SK-N-SH (cell line): ENCODE measurements around the gene THSD7B. TPM values are rescaled to one million over a fixed set of nuclear protein-coding genes. Genes with fewer than 3 reads are reported as not detected.

Experiments used
- CTCF ChIA-PET: fragments of 300-600, 350-600 bp; formaldehyde crosslinking; extraction: SDS; loops from one replicate; lab custom pipeline; 2021; lab: Yijun Ruan, JAX
- POLR2A ChIA-PET: fragments of 350-600 bp; sonication (Branson Sonifier 250); formaldehyde crosslinking; extraction: SDS; loops from one replicate; lab custom pipeline; 2020; ENCODE audit warnings: antibody characterized with exemption, inconsistent platforms; lab: Yijun Ruan, JAX
- DNase-seq: peaks from one replicate; pipeline ENCODE4 v3.0.0; 2012
- H2AFZ ChIP-seq: fragments of 200-600 bp; sonication (generic); 2 replicates; pipeline ENCODE4 v1.8.1; 2016; ENCODE audit warnings: antibody characterized with exemption, mild to moderate bottlenecking, low read depth
- H3F3A ChIP-seq: fragments of 200-600 bp; sonication (generic); replicated peaks from 2 replicates; pipeline ENCODE3; 2016; ENCODE audit warnings: antibody characterized with exemption, mild to moderate bottlenecking; ENCODE audit not compliant: insufficient read depth
- H3K27ac ChIP-seq, 2 experiments: fragments of 200-500 bp in 1 of 2; fragments of 200-600 bp in 1 of 2; sonication (Bioruptor generic) in 1 of 2; sonication (generic), shearing (Covaris generic) in 1 of 2; 2 replicates each; pipeline versions ENCODE4 v1.5.1 to v1.6.1; 2014 to 2016; ENCODE audit warnings: low read depth in 2 of 2, inconsistent platforms in 1 of 2, low read length in 1 of 2, mild to moderate bottlenecking in 1 of 2, mixed read lengths in 1 of 2
- H3K27me3 ChIP-seq: fragments of 200-600 bp; sonication (generic), shearing (Covaris generic); 2 replicates; pipeline ENCODE4 v1.6.1; 2016; ENCODE audit warnings: mixed run types; ENCODE audit not compliant: insufficient read depth
- H3K36me3 ChIP-seq, 2 experiments: fragments of 200-500 bp in 1 of 2; fragments of 200-600 bp in 1 of 2; sonication (Bioruptor generic) in 1 of 2; sonication (generic) in 1 of 2; replicated peaks in 1 of 2; 2 replicates each; pipeline versions ENCODE3 to v1.5.1; 2014 to 2016; ENCODE audit warnings: low read length in 1 of 2, mild to moderate bottlenecking in 1 of 2; ENCODE audit not compliant: insufficient read depth in 2 of 2, control insufficient read depth in 1 of 2
- H3K4me1 ChIP-seq, 2 experiments: fragments of 200-500 bp in 1 of 2; fragments of 200-600 bp in 1 of 2; sonication (Bioruptor generic) in 1 of 2; sonication (generic), shearing (Covaris generic) in 1 of 2; 2 replicates each; pipeline versions ENCODE4 v1.5.1 to v1.6.1; 2014 to 2016; ENCODE audit warnings: low read depth in 1 of 2, low read length in 1 of 2, mixed run types in 1 of 2; ENCODE audit not compliant: insufficient read depth in 2 of 2, control insufficient read depth in 1 of 2
- H3K4me2 ChIP-seq: fragments of 200-600 bp; sonication (generic), shearing (Covaris generic); 2 replicates; pipeline ENCODE4 v1.6.1; 2017; ENCODE audit warnings: mixed run types
- H3K4me3 ChIP-seq, 2 experiments: fragments of 200-500 bp in 1 of 2; fragments of 200-600 bp in 1 of 2; sonication (Bioruptor generic) in 1 of 2; sonication (generic), shearing (Covaris generic) in 1 of 2; 2 replicates each; pipeline versions ENCODE4 v1.5.1 to v1.8.1; 2014 to 2016; ENCODE audit warnings: low read depth in 2 of 2, inconsistent platforms in 1 of 2, low read length in 1 of 2, mild to moderate bottlenecking in 1 of 2, mixed read lengths in 1 of 2, moderate library complexity in 1 of 2
- H3K79me2 ChIP-seq: fragments of 200-600 bp; sonication (generic); 2 replicates; pipeline ENCODE4 v1.8.1; 2017; ENCODE audit warnings: mild to moderate bottlenecking; ENCODE audit not compliant: insufficient read depth
- H3K9ac ChIP-seq: fragments of 200-600 bp; sonication (generic); 2 replicates; pipeline ENCODE4 v1.6.1; 2017; ENCODE audit warnings: mixed run types
- H3K9me2 ChIP-seq: fragments of 200-600 bp; sonication (generic); 2 replicates; pipeline ENCODE4 v1.6.1; 2017; ENCODE audit warnings: mixed run types
- H3K9me3 ChIP-seq: fragments of 200-600 bp; sonication (generic); 2 replicates; pipeline ENCODE4 v1.6.1; 2017; ENCODE audit warnings: mixed run types, mild to moderate bottlenecking, moderate library complexity
- H4K20me1 ChIP-seq: fragments of 200-600 bp; sonication (generic); 2 replicates; pipeline ENCODE4 v1.6.1; 2017; ENCODE audit warnings: mild to moderate bottlenecking, mixed run types; ENCODE audit not compliant: insufficient read depth
- EP300 ChIP-seq, 2 experiments: IDR thresholded peaks; 2 replicates each; pipeline versions ENCODE4 v1.4.0 to v1.6.1; 2012; ENCODE audit warnings: borderline replicate concordance in 1 of 2, low read depth in 1 of 2, low read length in 1 of 2
- EZH2phosphoT487 ChIP-seq: fragments of 200-600 bp; sonication (generic); IDR thresholded peaks from 2 replicates; pipeline ENCODE4 v1.6.1; 2017; ENCODE audit warnings: low read depth, mixed run types, mild to moderate bottlenecking, antibody characterized with exemption, moderate library complexity, borderline replicate concordance
- FOSL2 ChIP-seq: IDR thresholded peaks from 2 replicates; pipeline ENCODE4 v1.4.0; 2012; ENCODE audit warnings: low read depth, mild to moderate bottlenecking, moderate library complexity, borderline replicate concordance
- FOXJ3 ChIP-seq: sonication (generic); formaldehyde crosslinking; IDR thresholded peaks from 2 replicates; pipeline ENCODE4 v1.5.1; 2020; ENCODE audit warnings: mild to moderate bottlenecking, missing genetic modification reagents
- GATA2 ChIP-seq: sonication (generic); formaldehyde crosslinking; IDR thresholded peaks from 2 replicates; pipeline ENCODE4 v1.5.0; 2020; ENCODE audit warnings: mild to moderate bottlenecking, missing genetic modification reagents
- IRF3 ChIP-seq: fragments of 150-350 bp; IDR thresholded peaks from 2 replicates; pipeline ENCODE4 v1.6.1; 2016; ENCODE audit warnings: mild to moderate bottlenecking, low read depth, low read length
- MEF2A ChIP-seq: IDR thresholded peaks from 2 replicates; pipeline ENCODE4 v1.4.0; 2012; ENCODE audit warnings: low read depth, borderline replicate concordance
- NFIC ChIP-seq: IDR thresholded peaks from 2 replicates; pipeline ENCODE4 v1.4.0; 2012; ENCODE audit warnings: borderline replicate concordance
- PBX3 ChIP-seq: IDR thresholded peaks from 2 replicates; pipeline ENCODE4; 2012
- REST ChIP-seq: IDR thresholded peaks from 2 replicates; pipeline ENCODE4 v1.6.1; 2012; ENCODE audit warnings: mild to moderate bottlenecking, low read depth, low read length, moderate library complexity
- RXRA ChIP-seq: IDR thresholded peaks from 2 replicates; pipeline ENCODE4 v1.4.0; 2012; ENCODE audit warnings: low read depth, mild to moderate bottlenecking, borderline replicate concordance
- SIN3A ChIP-seq: IDR thresholded peaks from 2 replicates; pipeline ENCODE4 v1.6.1; 2012; ENCODE audit warnings: low read depth, mild to moderate bottlenecking, low read length, moderate library complexity, borderline replicate concordance
- SMC3 ChIP-seq: IDR thresholded peaks from 2 replicates; pipeline ENCODE4 v1.6.1; 2012; ENCODE audit warnings: low read depth, low read length, improper control_type of control experiment
- TAF1 ChIP-seq: IDR thresholded peaks from 2 replicates; pipeline ENCODE4 v1.6.1; 2012; ENCODE audit warnings: low read depth, mild to moderate bottlenecking, low read length, moderate library complexity, borderline replicate concordance
- TCF12 ChIP-seq: IDR thresholded peaks from 2 replicates; pipeline ENCODE4 v1.4.0; 2012
- TEAD4 ChIP-seq: IDR thresholded peaks from 2 replicates; pipeline ENCODE4 v1.4.0; 2012; ENCODE audit warnings: mild to moderate bottlenecking, borderline replicate concordance; ENCODE audit not compliant: insufficient read depth
- USF1 ChIP-seq: IDR thresholded peaks from 2 replicates; pipeline ENCODE4 v1.4.0; 2012; ENCODE audit warnings: low read depth, borderline replicate concordance
- WGBS: methylation state at CpG from one replicate; pipeline ENCODE4 v1.1.6; 2017; ENCODE audit warnings: low lambda C conversion rate; 5-methylcytosine and 5-hydroxymethylcytosine counted together
- polyA plus RNA-seq, 3 experiments: library from polyadenylated mRNA; depleted of rRNA; stranded (reverse); fragments of >200 nt; gene quantifications; 2 replicates each; pipeline ENCODE4 v1.2.3, GENCODE V29; 2012
- TF ChIP-seq, protein P1 (sequence below): fragments of 200-600 bp; sonication (generic); IDR thresholded peaks from 2 replicates; pipeline ENCODE4 v1.6.1; 2017; ENCODE audit warnings: antibody characterized with exemption, mild to moderate bottlenecking, moderate library complexity
- TF ChIP-seq, protein P2 (sequence below): IDR thresholded peaks from 2 replicates; pipeline ENCODE4 v1.4.0; 2012; ENCODE audit warnings: low read depth

Gene THSD7B
- polyA plus RNA-seq, 1 of the 3 experiments (the other 2 are of a cell fraction), result not detected

DNA sequence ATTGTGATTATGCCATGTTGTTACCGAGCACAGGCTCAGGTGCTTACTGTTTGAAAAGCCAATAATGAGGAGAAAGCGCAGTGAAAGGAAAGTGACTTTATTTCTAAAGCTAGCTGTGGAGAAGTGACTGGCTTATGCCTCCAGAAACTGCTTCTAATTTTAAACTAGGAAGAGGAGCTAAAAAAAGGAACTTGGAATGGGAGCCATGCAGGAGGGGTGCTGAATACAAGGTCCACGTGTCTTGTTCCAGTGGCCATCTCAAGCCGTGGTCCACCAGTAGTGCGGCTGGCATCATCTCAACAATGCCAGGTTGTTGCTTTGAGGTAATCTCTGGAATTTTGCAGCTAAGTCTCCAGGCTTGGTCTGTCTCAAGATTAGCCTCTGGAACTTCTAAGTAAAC, 282.0 kb downstream of the THSD7B start:
- Histone ChIP-seq H3K4me3 (no peak overlapping the region), H3K79me2 (no peaks in the 10 kb centered on the region), H3K4me2 (no peak overlapping the region), H2AFZ (no peak overlapping the region), H3K27ac (no peak overlapping the region)
- 66% methylated on average over 5 of the region's 5 CpGs for WGBS
- no peak for DNase-seq
- TF ChIP-seq USF1 (no peak), EZH2phosphoT487 (no peak), REST (no peak), EP300 (IDR thresholded peaks at IDR 0.05; ENCODE audit: borderline replicate concordance in 1 of 2, low read depth in 1 of 2, low read length in 1 of 2) (no peak), RXRA (no peak), MEF2A (no peak), FOXJ3 (CRISPR knock-in tag) (no peak), IRF3 (no peak), FOSL2 (no peak), TCF12 (no peak), SIN3A (no peak), GATA2 (CRISPR knock-in tag) (no peak), NFIC (no peak), TEAD4 (no peak), TAF1 (no peak), PBX3 (no peak), SMC3 (no peak)
- TF ChIP-seq, protein P1, sequence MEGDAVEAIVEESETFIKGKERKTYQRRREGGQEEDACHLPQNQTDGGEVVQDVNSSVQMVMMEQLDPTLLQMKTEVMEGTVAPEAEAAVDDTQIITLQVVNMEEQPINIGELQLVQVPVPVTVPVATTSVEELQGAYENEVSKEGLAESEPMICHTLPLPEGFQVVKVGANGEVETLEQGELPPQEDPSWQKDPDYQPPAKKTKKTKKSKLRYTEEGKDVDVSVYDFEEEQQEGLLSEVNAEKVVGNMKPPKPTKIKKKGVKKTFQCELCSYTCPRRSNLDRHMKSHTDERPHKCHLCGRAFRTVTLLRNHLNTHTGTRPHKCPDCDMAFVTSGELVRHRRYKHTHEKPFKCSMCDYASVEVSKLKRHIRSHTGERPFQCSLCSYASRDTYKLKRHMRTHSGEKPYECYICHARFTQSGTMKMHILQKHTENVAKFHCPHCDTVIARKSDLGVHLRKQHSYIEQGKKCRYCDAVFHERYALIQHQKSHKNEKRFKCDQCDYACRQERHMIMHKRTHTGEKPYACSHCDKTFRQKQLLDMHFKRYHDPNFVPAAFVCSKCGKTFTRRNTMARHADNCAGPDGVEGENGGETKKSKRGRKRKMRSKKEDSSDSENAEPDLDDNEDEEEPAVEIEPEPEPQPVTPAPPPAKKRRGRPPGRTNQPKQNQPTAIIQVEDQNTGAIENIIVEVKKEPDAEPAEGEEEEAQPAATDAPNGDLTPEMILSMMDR, result no peak
- TF ChIP-seq, protein P2, sequence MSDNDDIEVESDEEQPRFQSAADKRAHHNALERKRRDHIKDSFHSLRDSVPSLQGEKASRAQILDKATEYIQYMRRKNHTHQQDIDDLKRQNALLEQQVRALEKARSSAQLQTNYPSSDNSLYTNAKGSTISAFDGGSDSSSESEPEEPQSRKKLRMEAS, result no peak
- TF ChIP-seq, all 33 proteins: peak for 0
- Histone ChIP-seq H3K9me3 (no peaks in the 10 kb centered on the region), H3F3A (no peaks in the 10 kb centered on the region), H3K9ac (no peak overlapping the region), H3K36me3 (no peaks in the 10 kb centered on the region), H4K20me1 (no peaks in the 10 kb centered on the region), H3K9me2 (no peaks in the 10 kb centered on the region), H3K4me1 (no peaks in the 10 kb centered on the region), H3K27me3 (no peaks in the 10 kb centered on the region)
- ChIA-PET POLR2A (no interaction called here), CTCF (interaction anchor here (1.2 to 1.7 kb wide), 3 partner anchors 12 to 420 kb away, joined by 3 to 4 read pairs (median 4); no protein-coding TSS in a partner anchor)
